GM20431 (cell line): ENCODE data around the gene PIK3R5.
"Not testable (repeated sequence)": the region's sequence is repeated elsewhere in the genome, so short reads cannot be mapped to it uniquely, and the experiment has no call there.

Experiments used
- in situ Hi-C: fragments of 300-500 bp; cut with MseI, MboI; formaldehyde crosslinking; loops from one replicate; pipeline ENCODE4 v1.15.0; 2020; ENCODE audit warnings: low sequenced_read_pairs; ENCODE audit not compliant: unreplicated experiment

The PIK3R5 gene

GRCh38 chr17:8988263-8988935, 22.9 kb upstream of the PIK3R5 start:
- in situ Hi-C loops = not testable (repeated sequence)

- in situ Hi-C loops = no loop called here
Observed at GRCh38 chr17:8986295-8986694, 20.8 kb upstream of the PIK3R5 start.

- in situ Hi-C loops = no loop called here
Observed at GRCh38 chr17:8985054-8985701, 19.7 kb upstream of the PIK3R5 start.

- in situ Hi-C loops = not testable (repeated sequence)
Observed at GRCh38 chr17:8984225-8984624, 18.7 kb upstream of the PIK3R5 start.

DNA sequence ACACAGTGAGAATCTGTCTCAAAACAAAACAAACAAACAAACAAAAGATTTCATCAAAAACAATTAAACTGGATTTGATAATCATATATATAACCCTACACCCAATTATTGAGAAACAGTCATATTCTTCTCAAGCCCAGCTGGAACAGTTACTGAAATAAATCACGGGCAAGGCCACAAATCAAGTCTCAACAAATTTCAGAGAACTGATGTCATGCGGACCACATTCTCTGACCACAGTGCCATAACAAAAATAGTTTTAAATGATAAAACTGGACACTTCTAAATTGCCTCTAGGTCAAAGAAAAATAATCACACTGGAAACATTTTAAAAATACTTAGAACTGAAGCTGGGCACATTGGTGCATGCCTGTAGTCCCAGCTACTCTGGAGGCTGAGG, 15.9 kb upstream of the PIK3R5 start:
- in situ Hi-C loops = no loop called here

DNA sequence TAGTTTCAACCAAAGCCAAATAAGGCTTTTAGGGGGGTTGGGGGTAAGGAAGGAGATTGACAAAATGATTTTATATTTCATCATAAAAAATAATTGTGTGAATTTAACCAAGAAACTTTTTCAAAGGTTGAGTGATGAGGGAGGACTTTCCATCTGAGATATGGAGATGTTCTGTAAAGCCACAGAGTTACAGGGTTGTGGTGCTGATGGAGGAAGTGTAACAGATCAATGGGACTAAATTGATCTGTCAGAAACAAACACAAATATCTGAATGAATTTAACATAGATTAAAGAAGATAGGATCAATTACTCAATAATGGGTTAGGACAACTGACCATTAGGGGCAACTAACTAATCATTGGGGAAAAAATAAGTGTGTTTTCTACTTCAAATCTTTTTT, 14.2 kb upstream of the PIK3R5 start:
- in situ Hi-C loops = no loop called here

DNA sequence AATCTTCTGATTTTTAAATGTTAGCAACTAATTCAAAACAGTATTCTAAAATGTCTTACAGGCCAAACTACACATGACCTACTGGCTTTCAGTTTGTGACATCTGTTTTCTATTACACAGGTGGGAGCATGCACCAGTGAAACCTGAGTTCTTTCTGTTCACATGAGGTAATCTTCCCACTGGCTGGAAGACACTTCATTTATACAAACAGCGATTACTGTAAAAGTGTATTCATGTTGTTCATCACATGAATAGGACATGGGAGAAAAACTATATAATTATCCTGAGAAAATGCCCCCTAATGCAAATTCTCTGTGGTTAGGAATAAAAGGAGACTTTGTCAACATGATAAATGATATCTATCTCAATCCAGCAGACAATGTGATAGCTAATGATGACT, 11.1 kb upstream of the PIK3R5 start:
- in situ Hi-C loops = no loop called here

GRCh38 chr17:8975091-8975725, 9.7 kb upstream of the PIK3R5 start:
- in situ Hi-C loops = no loop called here

DNA sequence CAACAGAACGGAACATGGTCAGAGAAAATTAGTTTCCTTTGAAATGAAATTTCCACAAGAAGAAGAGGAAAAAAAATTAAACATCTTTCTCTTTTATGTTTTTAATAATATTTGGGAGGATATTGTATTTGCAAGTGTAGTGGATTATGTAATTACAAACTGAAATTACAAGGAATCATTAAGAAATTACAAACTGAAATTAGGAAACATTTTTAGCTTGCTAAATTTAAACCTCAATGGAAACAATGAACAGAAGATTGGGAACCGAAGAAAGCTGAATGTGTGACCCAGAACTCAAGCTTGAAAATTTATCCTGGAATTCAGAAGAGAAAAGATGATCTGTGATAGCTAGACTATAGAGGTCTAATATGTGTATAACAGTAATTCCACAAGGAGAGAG, 4.4 kb upstream of the PIK3R5 start:
- in situ Hi-C loops = no loop called here

GRCh38 chr17:8968503-8968902, 3.0 kb upstream of the PIK3R5 start:
- in situ Hi-C loops = no loop called here

DNA sequence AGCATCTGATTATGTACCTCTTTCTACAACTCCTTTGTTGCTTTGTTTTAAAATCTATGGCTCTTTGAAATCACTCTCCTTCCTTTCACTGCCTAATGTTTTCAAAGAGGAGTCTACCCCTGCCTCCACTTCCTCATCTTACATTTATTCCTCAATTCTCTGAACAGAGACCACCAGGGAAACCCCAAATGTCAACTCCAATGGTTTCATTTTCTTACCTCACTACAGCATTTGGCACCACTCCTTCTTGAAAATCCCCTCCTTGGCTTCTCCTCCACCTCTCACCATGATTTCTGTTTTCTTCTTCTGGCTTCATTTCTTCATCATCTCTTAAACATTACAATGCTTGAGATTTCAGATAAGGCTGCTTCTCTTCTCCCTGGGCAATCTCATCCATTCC, 2.4 kb upstream of the PIK3R5 start:
- in situ Hi-C loops = no loop called here

- in situ Hi-C loops = no loop called here
Observed at GRCh38 chr17:8966926-8967325, 1.4 kb upstream of the PIK3R5 start.

DNA sequence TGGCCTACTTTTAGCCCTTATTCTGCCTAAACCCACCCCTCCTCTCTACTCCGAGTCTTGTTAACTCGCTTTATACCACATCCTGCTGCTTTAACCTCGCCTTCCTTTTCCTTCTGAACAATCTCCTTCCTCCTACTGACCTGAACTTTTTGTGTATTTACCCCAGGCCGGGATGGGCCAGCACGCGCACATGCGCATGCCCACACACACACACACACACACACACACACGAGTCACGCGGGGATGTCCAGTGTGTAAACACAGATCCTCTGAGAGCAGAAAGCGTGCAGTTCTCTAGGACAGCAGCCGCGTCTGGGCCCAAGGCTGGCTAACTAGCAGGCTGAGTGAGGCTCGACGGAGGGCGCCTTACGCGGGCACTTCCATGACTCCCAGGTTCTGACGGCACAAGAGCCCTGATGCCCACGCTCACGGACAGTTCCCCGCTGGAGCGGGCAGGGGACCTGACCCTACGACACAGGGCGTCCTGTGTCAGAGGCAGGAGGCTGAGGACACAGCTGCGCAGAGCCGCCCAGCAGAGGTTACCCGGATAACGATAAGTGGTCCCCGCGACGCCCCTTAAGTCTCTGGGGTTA, 610 bp downstream of the PIK3R5 start:
- in situ Hi-C loops = no loop called here

- in situ Hi-C loops = no loop called here
Observed at GRCh38 chr17:8963647-8964258, 1.8 kb downstream of the PIK3R5 start.

DNA sequence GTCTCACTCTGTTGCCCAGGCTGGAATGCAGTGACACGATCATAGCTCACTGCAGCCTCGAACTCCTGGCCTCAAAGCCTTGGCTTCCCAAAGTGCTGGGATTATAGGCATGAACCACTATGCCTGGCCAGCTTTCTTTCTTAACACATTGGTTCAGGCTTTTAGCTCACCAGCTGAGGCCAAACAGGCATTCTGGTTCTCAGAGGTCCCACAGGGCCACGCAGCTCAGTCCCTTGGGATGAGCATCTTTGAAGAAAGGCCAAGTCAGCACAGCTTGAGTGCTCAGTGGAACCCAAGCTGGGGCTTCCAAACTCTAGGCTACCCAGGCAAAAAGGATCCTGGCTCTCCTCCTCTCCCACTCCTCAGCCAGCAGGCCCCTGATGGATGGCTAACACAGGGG, 2.5 kb downstream of the PIK3R5 start:
- in situ Hi-C loops = no loop called here

- in situ Hi-C loops = no loop called here
Observed at GRCh38 chr17:8961829-8962228, 3.7 kb downstream of the PIK3R5 start.

GRCh38 chr17:8960325-8961140, 5.0 kb downstream of the PIK3R5 start:
- in situ Hi-C loops = no loop called here

GRCh38 chr17:8959312-8959918, 6.1 kb downstream of the PIK3R5 start:
- in situ Hi-C loops = no loop called here

GRCh38 chr17:8957721-8958120, 7.8 kb downstream of the PIK3R5 start:
- in situ Hi-C loops = no loop called here
